ENCODE data around the gene CARF. TPM values are rescaled to one million over a fixed set of nuclear protein-coding genes. Genes with fewer than 3 reads are reported as not detected.
"Not testable (repeated sequence)": the region's sequence is repeated elsewhere in the genome, so short reads cannot be mapped to it uniquely, and the experiment has no call there.

CARF gene
- total and polyA plus RNA-seq, 7 experiments from 2014 or later, result 4.8 to 31.2 (median 14.6) TPM

- Histone ChIP-seq H3K4me3 (ENCODE audit: low read length) (peak overlapping the region; percentile 32), H3K36me3 (ENCODE audit: control insufficient read depth in 2 of 3, insufficient read depth in 3 of 3, low read length in 3 of 3) (no peaks in the 10 kb centered on the region), H3K4me1 (ENCODE audit: control insufficient read depth in 2 of 2, insufficient read depth in 2 of 2, low read length in 2 of 2) (peaks cover 4 to 11% of the 10 kb centered on the region in 2 donors), H3K27me3 (ENCODE audit: control insufficient read depth in 2 of 2, insufficient read depth in 2 of 2, low read length in 2 of 2) (no peaks in the 10 kb centered on the region), H3K9me3 (ENCODE audit: control insufficient read depth in 2 of 3, low read length in 3 of 3) (no peaks in the 10 kb centered on the region), H3K27ac (ENCODE audit: low read depth, low read length) (peak overlapping the region; percentile 79)
- peaks cover 0 to under 1% (median 0%) of the 10 kb centered on the region in 11 donors for H3K9me3 Mint-ChIP-seq
- no peak for ATAC-seq
- DNase-seq, result no peak
- peak overlapping the region; percentile 90 to 100 (median 98) for H3K4me3 Mint-ChIP-seq
- peaks cover 26 to 50% (median 34%) of the 10 kb centered on the region in 7 donors for H3K4me1 Mint-ChIP-seq
- H3K27me3 Mint-ChIP-seq, result no peaks in the 10 kb centered on the region
- intact Hi-C loops (cut with micrococcal nuclease), result loop anchor here (1.0 to 10.0 kb wide), 14 partner anchors 39 to 1838 kb away; partner anchors contain the start of genes FAM117B (in 2 of the 2), ICA1L (in 2 of the 2), NBEAL1 (in 2 of the 2) and ABI2 (in 1 of the 2)
- ChIA-PET CTCF (interaction anchor here (0.7 to 1.2 kb wide), 3 partner anchors 26 to 322 kb away, joined by 3 to 4 read pairs (median 4); no protein-coding TSS in a partner anchor), POLR2A (interaction anchor here (0.6 to 2.3 kb wide), 7 partner anchors 9 to 1064 kb away, joined by 3 to 16 read pairs (median 4); partner anchors contain the start of gene CYP20A1)
- peak overlapping the region in 4 of 9 donors; percentile 66 to 95 (median 93) for H3K27ac Mint-ChIP-seq
- H3K36me3 Mint-ChIP-seq, result peaks cover 1 to 7% (median 6%) of the 10 kb centered on the region in 5 donors
Observed at GRCh38 chr2:202910698-202911097, 1.4 kb upstream of the CARF start.

GRCh38 chr2:202911203-202911511, 918 bp upstream of the CARF start:
- no peaks in the 10 kb centered on the region for H3K27me3 ChIP-seq (ENCODE audit: control insufficient read depth in 2 of 2, insufficient read depth in 2 of 2, low read length in 2 of 2)
- DNase-seq, result no peak
- peak overlapping the region; percentile 93 to 99 (median 97) for H3K27ac Mint-ChIP-seq
- ChIA-PET CTCF (interaction anchor here (0.8 to 1.2 kb wide), 4 partner anchors 21 to 322 kb away, joined by 3 to 4 read pairs (median 3); no protein-coding TSS in a partner anchor), POLR2A (interaction anchor here (0.6 to 2.3 kb wide), 11 partner anchors 9 to 1065 kb away, joined by 3 to 16 read pairs (median 4); partner anchors contain the start of gene CYP20A1)
- peaks cover 24 to 50% (median 34%) of the 10 kb centered on the region in 7 donors for H3K4me1 Mint-ChIP-seq
- H3K4me3 ChIP-seq (ENCODE audit: low read length), result peak overlapping the region; percentile 82
- intact Hi-C loops (cut with micrococcal nuclease), result loop anchor here (1.0 to 10.0 kb wide), 14 partner anchors 40 to 1839 kb away; partner anchors contain the start of genes FAM117B (in 2 of the 2), ICA1L (in 2 of the 2), NBEAL1 (in 2 of the 2) and ABI2 (in 1 of the 2)
- H3K27me3 Mint-ChIP-seq, result no peaks in the 10 kb centered on the region
- no peaks in the 10 kb centered on the region for H3K9me3 ChIP-seq (ENCODE audit: control insufficient read depth in 2 of 3, low read length in 3 of 3)
- H3K36me3 Mint-ChIP-seq, result peaks cover 0 to 4% (median 3%) of the 10 kb centered on the region in 5 donors
- peak; percentile 6 for ATAC-seq
- no peaks in the 10 kb centered on the region for H3K9me3 Mint-ChIP-seq
- peaks cover 4 to 11% of the 10 kb centered on the region in 2 donors for H3K4me1 ChIP-seq (ENCODE audit: control insufficient read depth in 2 of 2, insufficient read depth in 2 of 2, low read length in 2 of 2)
- H3K27ac ChIP-seq (ENCODE audit: low read depth, low read length), result peak overlapping the region; percentile 79
- peak overlapping the region; percentile 90 to 100 (median 98) for H3K4me3 Mint-ChIP-seq
- no peaks in the 10 kb centered on the region for H3K36me3 ChIP-seq (ENCODE audit: control insufficient read depth in 2 of 3, insufficient read depth in 3 of 3, low read length in 3 of 3)

GRCh38 chr2:202912342-202913201, 497 bp downstream of the CARF start:
- peak; percentile 66 for ATAC-seq
- not testable (repeated sequence) for H3K9me3 ChIP-seq (ENCODE audit: control insufficient read depth in 2 of 3, low read length in 3 of 3); H3K27me3 ChIP-seq (ENCODE audit: control insufficient read depth in 2 of 2, insufficient read depth in 2 of 2, low read length in 2 of 2); H3K36me3 Mint-ChIP-seq; H3K9me3 Mint-ChIP-seq; H3K27me3 Mint-ChIP-seq; H3K36me3 ChIP-seq (ENCODE audit: control insufficient read depth in 2 of 3, insufficient read depth in 3 of 3, low read length in 3 of 3)
- POLR2A ChIA-PET, result interaction anchor here (1.2 to 2.3 kb wide), 5 partner anchors 10 to 326 kb away, joined by 3 to 16 read pairs (median 4); partner anchors contain the start of gene CYP20A1
- DNase-seq, result peak in 7 of 9 donors; percentile 2 to 57 (median 7)
- Mint-ChIP-seq H3K27ac (peak overlapping the region; percentile 93 to 99 (median 97)), H3K4me1 (peaks cover 24 to 46% (median 37%) of the 10 kb centered on the region in 7 donors), H3K4me3 (peak overlapping the region; percentile 90 to 100 (median 98))
- H3K27ac ChIP-seq (ENCODE audit: low read depth, low read length), result peak overlapping the region; percentile 79
- intact Hi-C loops (cut with micrococcal nuclease), result loop anchor here (1.0 to 10.0 kb wide), 9 partner anchors 415 to 1840 kb away; partner anchors contain the start of genes BMPR2 (in 2 of the 2), ABI2 (in 1 of the 2), ALS2 (in 1 of the 2) and HYCC2 (in 1 of the 2)
- CTCF ChIA-PET, result interaction anchor here (0.9 kb wide), 1 partner anchor 19 kb away, joined by 3 read pairs; no protein-coding TSS in a partner anchor
- H3K4me3 ChIP-seq (ENCODE audit: low read length), result peak overlapping the region; percentile 82
- H3K4me1 ChIP-seq (ENCODE audit: control insufficient read depth in 2 of 2, insufficient read depth in 2 of 2, low read length in 2 of 2), result peaks cover 4 to 11% of the 10 kb centered on the region in 2 donors

DNA sequence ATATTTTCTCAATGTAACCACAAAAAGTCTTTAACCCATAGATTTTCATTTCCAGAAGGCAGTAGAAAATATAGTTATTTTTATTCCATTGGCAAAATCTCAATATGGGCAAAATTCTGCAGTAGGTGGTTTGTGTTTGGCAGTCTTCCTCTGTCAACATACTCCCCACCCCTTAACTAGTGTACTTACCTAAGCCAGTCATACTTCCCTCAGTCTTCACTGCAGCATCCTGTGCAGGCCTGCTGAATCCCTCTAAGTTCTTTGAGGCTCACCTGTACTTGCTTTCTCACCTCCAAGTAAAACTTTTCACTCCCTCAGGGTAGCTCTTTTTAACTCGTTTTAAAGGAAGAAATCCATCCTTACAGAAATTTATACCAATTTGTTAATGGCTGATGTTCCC, 6.8 kb downstream of the CARF start:
- ChIA-PET POLR2A (interaction anchor here (0.7 kb wide), 1 partner anchor 282 kb away, joined by 5 read pairs; no protein-coding TSS in a partner anchor), CTCF (no interaction called here)
- Histone ChIP-seq H3K4me1 (ENCODE audit: control insufficient read depth in 2 of 2, insufficient read depth in 2 of 2, low read length in 2 of 2) (no peaks in the 10 kb centered on the region), H3K36me3 (ENCODE audit: control insufficient read depth in 2 of 3, insufficient read depth in 3 of 3, low read length in 3 of 3) (peaks cover 0 to 10% (median 0%) of the 10 kb centered on the region in 3 experiments), H3K4me3 (ENCODE audit: low read length) (no peak overlapping the region), H3K27ac (ENCODE audit: low read depth, low read length) (no peak overlapping the region), H3K27me3 (ENCODE audit: control insufficient read depth in 2 of 2, insufficient read depth in 2 of 2, low read length in 2 of 2) (no peaks in the 10 kb centered on the region), H3K9me3 (ENCODE audit: control insufficient read depth in 2 of 3, low read length in 3 of 3) (no peaks in the 10 kb centered on the region)
- intact Hi-C loops (cut with micrococcal nuclease), result loop anchor here in 1 of 2 donors (10.0 kb wide), 1 partner anchor 1684 kb away; no protein-coding TSS in a partner anchor
- no peak for ATAC-seq
- no peak for DNase-seq
- no peaks in the 10 kb centered on the region for H3K27me3 Mint-ChIP-seq
- H3K27ac Mint-ChIP-seq, result no peak overlapping the region
- H3K9me3 Mint-ChIP-seq, result no peaks in the 10 kb centered on the region
- peaks cover 0 to 15% (median 7%) of the 10 kb centered on the region in 5 donors for H3K36me3 Mint-ChIP-seq
- peaks cover 0 to 7% (median 0%) of the 10 kb centered on the region in 7 donors for H3K4me1 Mint-ChIP-seq
- H3K4me3 Mint-ChIP-seq, result no peak overlapping the region

- Mint-ChIP-seq H3K36me3 (peaks cover 8 to 65% (median 52%) of the 10 kb centered on the region in 5 donors), H3K4me3 (no peak overlapping the region)
- intact Hi-C loops (cut with micrococcal nuclease), result no loop called here
Observed at GRCh38 chr2:202932425-202933138, 20.5 kb downstream of the CARF start.

DNA sequence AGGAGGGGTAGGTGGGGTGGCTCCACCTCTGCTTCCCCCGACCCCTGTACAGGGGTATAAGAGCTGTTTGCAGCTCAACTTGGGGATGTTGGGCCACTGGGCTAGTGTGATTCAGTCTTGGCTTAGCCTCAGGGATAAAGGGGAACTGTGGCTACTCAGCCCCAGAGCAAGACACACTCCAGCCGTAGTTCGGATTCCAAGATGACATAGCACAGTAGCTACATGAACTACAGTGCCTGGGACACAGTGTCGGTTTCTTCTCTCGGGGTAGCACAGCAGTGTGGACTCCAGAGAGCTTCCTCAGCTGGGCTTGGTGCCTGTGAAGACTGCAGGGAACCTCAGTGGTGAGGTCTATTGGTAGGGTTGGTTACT, 21.1 kb downstream of the CARF start:
- no peak for DNase-seq
- H3K36me3 ChIP-seq (ENCODE audit: control insufficient read depth in 2 of 3, insufficient read depth in 3 of 3, low read length in 3 of 3), result peaks cover 0 to 7% (median 0%) of the 10 kb centered on the region in 3 experiments
- ChIA-PET CTCF (no interaction called here), POLR2A (no interaction called here)
- intact Hi-C loops (cut with micrococcal nuclease), result no loop called here
- Mint-ChIP-seq H3K4me1 (peaks cover 0 to 22% (median 8%) of the 10 kb centered on the region in 7 donors), H3K36me3 (peaks cover 5 to 61% (median 46%) of the 10 kb centered on the region in 5 donors), H3K4me3 (no peak overlapping the region), H3K27me3 (no peaks in the 10 kb centered on the region), H3K27ac (no peak overlapping the region), H3K9me3 (peaks cover 0 to 2% (median 0%) of the 10 kb centered on the region in 11 donors)
- H3K9me3 ChIP-seq (ENCODE audit: control insufficient read depth in 2 of 3, low read length in 3 of 3), result no peaks in the 10 kb centered on the region
- H3K4me1 ChIP-seq (ENCODE audit: control insufficient read depth in 2 of 2, insufficient read depth in 2 of 2, low read length in 2 of 2), result no peaks in the 10 kb centered on the region
- H3K27ac ChIP-seq (ENCODE audit: low read depth, low read length), result no peak overlapping the region
- no peaks in the 10 kb centered on the region for H3K27me3 ChIP-seq (ENCODE audit: control insufficient read depth in 2 of 2, insufficient read depth in 2 of 2, low read length in 2 of 2)
- no peak for ATAC-seq
- H3K4me3 ChIP-seq (ENCODE audit: low read length), result no peak overlapping the region

More at GRCh38 chr2:202932425-202933138, 20.5 kb downstream of the CARF start:
- Mint-ChIP-seq H3K4me1 (peaks cover 0 to 22% (median 8%) of the 10 kb centered on the region in 7 donors), H3K27ac (no peak overlapping the region), H3K27me3 (no peaks in the 10 kb centered on the region), H3K9me3 (peaks cover 0 to 2% (median 0%) of the 10 kb centered on the region in 11 donors)
- ATAC-seq (no peak), DNase-seq (no peak)
- no peak overlapping the region for H3K27ac ChIP-seq (ENCODE audit: low read depth, low read length)
- peaks cover 0 to 7% (median 0%) of the 10 kb centered on the region in 3 experiments for H3K36me3 ChIP-seq (ENCODE audit: control insufficient read depth in 2 of 3, insufficient read depth in 3 of 3, low read length in 3 of 3)
- no peaks in the 10 kb centered on the region for H3K27me3 ChIP-seq (ENCODE audit: control insufficient read depth in 2 of 2, insufficient read depth in 2 of 2, low read length in 2 of 2)
- no peaks in the 10 kb centered on the region for H3K9me3 ChIP-seq (ENCODE audit: control insufficient read depth in 2 of 3, low read length in 3 of 3)
- no peaks in the 10 kb centered on the region for H3K4me1 ChIP-seq (ENCODE audit: control insufficient read depth in 2 of 2, insufficient read depth in 2 of 2, low read length in 2 of 2)
- POLR2A ChIA-PET, result no interaction called here
- CTCF ChIA-PET, result interaction anchor here (0.6 to 0.7 kb wide), 2 partner anchors 18 to 21 kb away, joined by 3 read pairs; partner anchors contain the start of genes CARF and WDR12
- no peak overlapping the region for H3K4me3 ChIP-seq (ENCODE audit: low read length)
